GM23338 (cell line): ENCODE data around the gene RAD51D.

Experiments
- CREB1 ChIP-seq: fragments of 250-450 bp; sonication (Bioruptor Pico); IDR thresholded peaks from 2 replicates; pipeline ENCODE4 v1.5.0; 2020; ENCODE audit warnings: low read depth, mild to moderate bottlenecking, moderate library complexity
- CTCF ChIP-seq, 2 experiments: fragments of 200-600 bp in 1 of 2; sonication (generic) in 1 of 2; conservative IDR thresholded peaks; 2 replicates each; pipeline versions ENCODE4 v1.5.1 to v1.6.1; 2016 to 2017; ENCODE audit warnings: antibody characterized with exemption in 2 of 2, low read depth in 2 of 2, mild to moderate bottlenecking in 2 of 2, moderate library complexity in 1 of 2
- ETS1 ChIP-seq: IDR thresholded peaks from 2 replicates; pipeline ENCODE4 v1.6.1; 2016; ENCODE audit warnings: antibody characterized with exemption
- EZH2 ChIP-seq: fragments of 200-600 bp; sonication (generic); IDR thresholded peaks from one replicate; pipeline ENCODE4 v1.8.0; 2017; ENCODE audit warnings: antibody characterized with exemption, mild to moderate bottlenecking, low read depth; ENCODE audit not compliant: unreplicated experiment
- EZH2phosphoT487 ChIP-seq: fragments of 200-600 bp; sonication (generic); IDR thresholded peaks from one replicate; pipeline ENCODE4 v1.8.1; 2018; ENCODE audit warnings: antibody characterized with exemption; ENCODE audit not compliant: unreplicated experiment
- NANOG ChIP-seq: IDR thresholded peaks from 2 replicates; pipeline ENCODE4 v1.6.1; 2016; ENCODE audit warnings: antibody characterized with exemption, borderline replicate concordance
- POLR2AphosphoS5 ChIP-seq: IDR thresholded peaks from 2 replicates; pipeline ENCODE4 v1.6.1; 2016; ENCODE audit warnings: antibody characterized with exemption, low read depth
- REST ChIP-seq: IDR thresholded peaks from one replicate; pipeline ENCODE4 v1.6.1; 2018; ENCODE audit warnings: antibody characterized with exemption; ENCODE audit not compliant: unreplicated experiment

GRCh38 chr17:35103271-35103670 is 16.4 kb downstream of the RAD51D start:
- TF ChIP-seq CTCF (conservative IDR thresholded peaks at IDR 0.05; ENCODE audit: low read depth in 2 of 2) (no peak), REST (no peak), POLR2AphosphoS5 (no peak), EZH2phosphoT487 (no peak), EZH2 (no peak), ETS1 (no peak), CREB1 (CRISPR knock-in tag) (no peak), NANOG (no peak)
